Middle frontal gyrus (tissue), 1 donor: Measurements from ENCODE around the gene SERPINB6.
"Not testable (repeated sequence)": the region's sequence is repeated elsewhere in the genome, so short reads cannot be mapped to it uniquely, and the experiment has no call there.

Experiments used
- DNase-seq: peaks from one replicate; pipeline ENCODE4 v3.0.0-alpha.2; 2015; ENCODE audit warnings: low spot score; ENCODE audit errors: extremely low spot score

SERPINB6 gene

DNA sequence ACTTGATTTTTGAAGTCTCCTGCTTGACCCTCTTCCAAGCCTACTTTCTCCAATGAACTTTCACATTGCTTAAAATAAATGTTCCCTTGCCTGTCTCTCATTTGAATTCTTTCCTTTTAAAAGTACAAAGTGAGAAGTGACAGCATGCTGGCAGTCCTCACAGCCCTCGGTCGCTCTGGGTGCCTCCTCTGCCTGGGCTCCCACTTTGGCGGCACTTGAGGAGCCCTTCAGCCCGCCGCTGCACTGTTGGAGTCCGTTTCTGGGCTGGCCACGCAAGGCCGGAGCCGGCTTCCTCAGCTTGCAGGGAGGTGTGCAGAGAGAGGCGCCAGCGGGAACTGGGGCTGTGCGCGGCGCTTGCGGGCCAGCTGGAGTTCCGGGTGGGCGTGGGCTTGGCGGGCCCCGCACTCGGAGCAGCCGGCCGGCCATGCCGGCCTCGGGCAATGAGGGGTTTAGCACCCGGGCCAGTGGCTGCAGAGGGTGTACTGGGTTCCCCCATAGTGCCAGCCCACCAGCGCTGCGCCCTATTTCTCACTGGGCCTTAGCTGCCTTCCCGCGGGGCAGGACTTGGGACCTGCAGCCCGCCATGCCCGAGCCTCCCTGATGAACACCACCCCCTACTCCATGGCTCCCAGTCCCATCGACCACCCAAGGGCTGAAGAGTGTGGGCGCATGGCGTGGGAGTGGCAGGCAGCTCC lies 31.9 kb downstream of the SERPINB6 start:
- no peak for DNase-seq

DNA sequence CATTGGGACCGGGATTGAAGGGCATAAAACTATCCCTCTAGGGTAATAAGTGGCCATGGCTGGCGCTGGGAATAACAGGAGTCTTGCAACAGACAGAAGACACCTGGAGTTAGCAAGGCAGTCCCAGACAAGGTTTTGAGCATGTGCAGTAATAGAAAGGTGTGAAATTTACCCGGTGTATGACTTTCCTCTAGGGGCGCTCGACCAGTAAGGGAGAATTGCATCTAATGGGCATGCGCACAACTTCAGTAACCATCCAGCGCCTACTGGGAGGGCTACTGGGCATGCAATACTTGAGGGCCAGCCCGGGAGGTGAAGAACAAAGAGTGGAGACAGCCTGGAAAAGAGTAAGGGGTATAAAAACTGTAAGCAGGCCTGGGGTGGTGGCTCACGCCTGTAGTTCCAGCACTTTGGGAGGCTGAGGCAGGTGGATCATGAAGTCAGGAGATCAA lies 32.7 kb downstream of the SERPINB6 start:
- DNase-seq: no peak

DNA sequence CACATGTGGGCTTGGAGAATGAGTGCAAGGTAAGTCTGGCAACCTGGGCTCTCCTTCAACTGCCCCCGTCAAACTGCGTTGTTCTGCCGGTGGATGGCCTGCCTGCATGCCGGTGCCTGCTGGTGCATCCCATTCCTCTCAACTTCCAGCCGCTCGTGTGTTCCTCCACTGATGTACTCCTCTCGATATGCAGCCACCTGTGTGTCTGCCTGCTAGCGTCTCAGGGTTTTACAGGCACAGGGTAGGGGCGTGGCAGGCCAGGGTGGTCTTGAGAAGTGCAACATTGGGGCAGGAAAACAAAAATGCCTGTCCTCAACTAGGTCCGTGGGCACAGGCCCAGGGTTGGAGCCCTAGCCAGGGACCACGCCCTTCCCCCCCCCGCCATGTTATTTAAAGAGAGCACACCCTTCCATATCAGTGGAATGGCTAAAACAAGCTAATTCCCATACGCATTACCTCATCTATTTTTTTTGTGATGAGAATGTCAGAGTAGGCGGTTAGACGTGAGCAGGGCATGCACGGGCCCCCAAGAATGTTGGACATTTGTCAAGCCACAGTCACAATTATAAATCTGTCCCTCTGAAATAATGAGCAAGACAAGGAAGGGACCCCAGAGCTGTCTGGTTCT lies 33.2 kb downstream of the SERPINB6 start:
- no peak for DNase-seq

DNA sequence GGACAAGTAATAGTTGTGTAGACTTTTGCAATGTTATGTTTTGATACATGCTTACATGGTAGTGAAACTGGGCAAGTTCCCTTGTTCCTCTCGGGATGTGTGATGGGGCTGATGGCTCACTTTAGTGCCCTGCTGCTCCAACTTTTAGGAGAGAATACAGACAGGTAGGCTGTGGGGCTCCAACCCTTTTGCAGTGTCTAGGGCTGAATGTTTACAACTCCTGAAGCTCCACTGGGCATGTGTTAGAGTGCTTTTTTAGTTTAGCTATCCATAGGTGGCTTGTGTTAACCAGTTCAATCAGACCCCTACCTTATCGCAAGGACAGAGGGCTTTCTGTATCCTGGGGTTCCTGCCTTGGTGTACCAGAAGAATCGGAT lies 33.8 kb downstream of the SERPINB6 start:
- no peak for DNase-seq

DNA sequence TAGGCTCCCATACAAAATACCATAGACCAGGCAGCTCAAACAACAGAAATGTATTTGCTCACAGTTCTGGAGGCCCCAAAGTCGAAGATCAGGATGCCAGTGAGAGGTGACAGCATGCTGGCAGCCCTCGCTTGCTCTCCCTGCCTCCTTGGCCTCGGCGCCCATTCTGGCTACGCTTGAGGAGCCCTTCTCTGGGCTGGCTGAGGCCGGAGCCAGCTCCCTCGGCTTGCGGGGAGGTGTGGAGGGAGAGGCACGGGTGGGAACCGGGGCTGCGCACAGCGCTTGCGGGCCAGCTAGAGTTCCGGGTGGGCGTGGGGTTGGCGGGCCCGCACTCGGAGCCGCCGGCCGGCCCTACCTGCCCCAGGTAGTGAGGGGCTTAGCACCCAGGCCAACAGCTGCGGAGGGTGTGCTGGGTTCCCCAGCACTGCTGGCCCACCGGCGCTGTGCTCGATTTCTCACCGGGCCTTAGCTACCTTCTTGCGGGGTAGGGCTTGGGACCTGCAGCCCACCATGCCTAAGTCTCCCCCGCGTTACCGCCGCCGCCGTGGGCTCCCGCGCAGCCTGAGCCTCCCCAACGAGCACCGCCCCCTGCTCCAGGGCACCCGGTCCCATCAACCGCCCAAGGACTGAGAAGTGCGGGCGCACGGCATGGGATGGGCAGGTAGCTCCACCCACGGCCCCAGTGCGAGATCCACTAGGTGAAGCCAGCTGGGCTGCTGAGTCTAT lies 35.6 kb downstream of the SERPINB6 start:
- no peak for DNase-seq

DNA sequence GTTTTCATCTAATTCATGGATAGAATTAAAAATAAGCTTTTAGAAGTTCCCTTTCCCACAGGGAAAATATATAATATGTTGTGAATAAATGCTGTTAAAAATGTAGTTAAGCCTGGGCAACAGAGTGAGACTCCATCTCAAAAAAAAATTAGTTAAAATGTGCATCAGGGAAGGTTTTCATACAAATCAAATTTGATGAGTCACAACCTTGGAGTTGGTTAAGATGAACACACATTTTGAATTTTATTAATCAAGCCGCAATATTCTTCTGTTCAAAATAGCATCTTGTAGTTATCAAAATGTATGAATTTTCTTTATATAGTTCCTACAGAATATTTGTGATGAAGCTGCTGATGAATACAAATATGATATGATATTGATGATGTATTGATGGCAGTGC lies 37.3 kb downstream of the SERPINB6 start:
- DNase-seq: no peak

DNA sequence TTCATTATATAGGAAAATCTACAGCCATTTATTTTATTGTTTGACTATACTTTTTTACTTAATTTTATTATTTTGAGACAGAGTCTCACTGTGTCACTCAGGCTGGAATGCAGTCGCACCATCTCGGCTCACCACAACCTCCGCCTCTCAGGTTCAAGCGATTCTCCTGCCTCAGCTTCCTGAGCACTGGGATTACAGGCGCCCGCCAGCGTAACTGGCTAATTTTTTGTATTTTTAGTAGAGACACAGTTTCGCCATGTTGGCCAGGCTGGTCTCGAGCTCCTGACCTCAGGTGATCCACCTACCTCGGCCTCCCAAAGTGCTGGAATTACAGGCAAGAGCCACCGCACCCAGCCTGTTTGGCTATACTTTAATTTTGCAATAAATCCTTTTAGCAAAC lies 38.5 kb downstream of the SERPINB6 start:
- DNase-seq: not testable (repeated sequence)

DNA sequence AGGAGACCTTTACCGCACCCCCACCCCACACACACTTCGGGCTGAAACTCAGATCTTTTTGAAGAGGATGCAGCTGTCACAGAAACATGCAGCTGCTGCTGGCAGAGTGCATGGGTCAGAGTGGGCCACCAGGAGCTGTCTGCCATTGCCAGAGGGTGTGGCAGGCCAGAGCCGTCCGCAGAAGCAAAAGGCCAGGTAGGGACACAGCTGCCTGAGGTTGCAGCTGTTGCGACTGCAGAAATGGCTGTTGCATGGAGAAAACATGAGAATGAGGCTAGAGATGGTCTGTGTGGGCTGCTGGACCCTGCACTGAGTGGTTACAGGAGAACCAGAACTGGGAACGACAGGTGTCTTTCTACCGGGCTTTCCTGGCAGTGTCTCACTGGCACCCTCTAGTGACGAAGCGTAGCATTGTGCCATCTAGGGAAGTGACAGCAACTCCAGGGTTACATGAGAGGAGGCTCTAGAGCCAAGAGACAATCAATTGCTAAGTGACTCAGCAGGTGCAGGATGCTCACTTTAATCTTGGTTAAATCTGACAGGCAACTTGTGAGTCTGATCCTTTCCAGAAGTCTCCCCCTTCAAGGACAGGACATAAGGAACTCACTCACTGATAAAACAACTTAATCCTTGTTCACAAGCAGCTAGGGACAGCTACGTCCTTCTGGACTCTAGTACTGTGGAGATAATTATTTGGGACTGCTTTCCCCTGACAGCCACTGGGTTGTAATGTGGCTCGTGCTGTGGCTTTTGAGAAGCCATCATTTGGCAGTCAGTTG lies 39.2 kb downstream of the SERPINB6 start:
- peak; percentile 58 for DNase-seq

DNA sequence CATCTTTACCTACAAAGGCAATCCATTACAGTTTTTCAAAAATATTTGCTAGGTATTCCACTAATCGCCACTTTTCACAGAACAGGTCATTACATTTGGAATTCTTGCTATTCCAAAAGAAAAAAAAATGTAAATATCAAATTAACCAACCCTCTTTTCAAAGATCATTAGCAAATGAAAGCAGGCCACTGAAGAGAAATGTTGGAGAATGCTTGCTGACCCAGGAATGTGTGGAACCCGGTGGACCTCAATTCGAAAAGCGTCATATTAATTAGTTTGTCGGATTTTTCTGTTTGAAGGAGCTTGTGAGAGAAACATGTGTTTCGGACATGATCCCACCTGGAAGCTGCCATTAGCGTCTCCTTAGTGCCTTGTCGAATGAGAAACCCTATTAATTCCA lies 40.3 kb downstream of the SERPINB6 start:
- DNase-seq: no peak

DNA sequence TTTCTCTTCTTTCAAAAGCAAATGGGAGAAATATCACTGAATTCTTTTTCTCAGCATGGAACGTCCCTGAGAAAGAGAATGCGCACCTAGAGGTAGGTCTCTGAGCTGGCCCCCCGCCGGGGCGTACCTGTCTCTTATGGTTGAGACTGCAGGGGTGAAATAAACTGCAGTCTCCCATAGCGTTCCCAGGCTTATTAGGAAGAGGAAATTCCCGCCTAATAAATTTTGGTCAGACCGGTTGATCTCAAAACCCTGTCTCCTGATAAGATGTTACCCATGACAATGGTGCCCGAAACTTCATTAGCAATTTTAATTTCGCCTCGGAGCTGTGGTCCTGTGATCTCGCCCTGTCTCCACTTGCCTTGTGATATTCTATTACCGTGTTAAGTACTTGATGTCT lies 43.4 kb downstream of the SERPINB6 start:
- DNase-seq: not testable (repeated sequence)

DNA sequence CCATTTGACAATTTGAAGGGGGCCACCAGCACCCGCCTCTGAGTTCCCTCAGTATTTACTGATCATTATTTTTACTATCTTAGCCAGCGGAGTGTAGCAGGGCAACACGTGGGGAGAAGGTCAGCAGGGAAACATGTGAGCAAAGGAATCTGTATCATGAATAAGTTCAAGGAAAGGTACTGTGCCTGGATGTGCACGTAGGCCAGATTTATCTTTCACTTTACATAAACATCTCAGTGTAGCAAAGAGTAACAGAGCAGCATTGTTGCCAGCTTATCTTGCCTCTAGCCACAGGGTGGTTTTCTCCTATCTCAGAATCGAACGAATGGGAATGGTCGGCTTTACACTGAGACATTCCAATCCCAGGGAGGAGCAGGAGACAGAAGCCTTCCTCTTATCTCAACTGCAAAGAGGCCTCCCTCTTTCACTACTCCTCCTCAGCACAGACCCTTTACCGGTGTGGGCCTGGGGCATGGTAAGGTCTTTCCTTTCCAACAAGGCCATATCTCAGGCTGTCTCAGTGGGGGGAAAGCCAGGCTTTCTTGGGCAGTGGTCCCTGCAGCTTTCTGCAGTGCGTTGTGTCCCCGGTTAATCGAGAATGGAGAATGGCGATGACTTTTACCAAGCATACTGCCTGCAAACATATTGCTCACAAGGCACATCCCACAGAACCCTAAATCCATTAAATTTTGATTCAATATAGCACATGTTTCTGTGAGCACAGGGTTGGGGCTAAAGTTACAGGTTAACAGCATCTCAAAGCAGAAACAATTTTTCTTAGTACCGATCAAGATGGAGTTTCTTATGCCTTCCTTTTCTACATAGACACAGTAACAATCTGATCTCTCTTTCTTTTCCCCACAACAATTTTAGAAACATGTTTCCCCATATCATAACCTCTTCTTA lies 45.3 kb downstream of the SERPINB6 start:
- DNase-seq: not testable (repeated sequence)

DNA sequence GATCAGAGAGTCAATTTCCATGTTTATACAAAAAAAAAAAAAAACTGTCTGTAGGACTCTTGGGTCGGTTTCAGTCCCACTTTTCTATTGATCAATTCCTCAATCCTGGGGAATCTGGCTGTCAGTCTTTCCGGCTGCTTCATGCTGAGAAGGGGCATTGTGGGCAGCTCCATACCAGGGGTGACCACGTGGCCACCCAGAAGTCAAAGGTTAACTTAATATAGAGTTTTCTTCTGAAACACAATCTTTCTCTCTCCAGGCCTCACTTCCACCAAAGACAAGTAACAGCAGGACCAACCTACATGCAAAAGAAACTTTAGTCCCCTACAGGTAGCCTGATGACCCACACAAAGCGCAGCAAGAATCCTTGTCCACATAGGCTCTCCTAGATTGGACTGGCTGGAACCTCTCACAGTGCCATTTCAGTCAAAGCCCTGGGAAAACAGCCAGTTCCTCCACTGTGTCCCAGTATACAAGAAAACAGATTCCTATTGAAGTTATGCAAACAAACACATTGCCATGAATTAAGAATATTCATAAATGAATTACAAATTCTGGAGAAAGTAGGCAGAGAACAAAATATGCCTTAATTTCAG lies 49.7 kb downstream of the SERPINB6 start:
- no peak for DNase-seq

DNA sequence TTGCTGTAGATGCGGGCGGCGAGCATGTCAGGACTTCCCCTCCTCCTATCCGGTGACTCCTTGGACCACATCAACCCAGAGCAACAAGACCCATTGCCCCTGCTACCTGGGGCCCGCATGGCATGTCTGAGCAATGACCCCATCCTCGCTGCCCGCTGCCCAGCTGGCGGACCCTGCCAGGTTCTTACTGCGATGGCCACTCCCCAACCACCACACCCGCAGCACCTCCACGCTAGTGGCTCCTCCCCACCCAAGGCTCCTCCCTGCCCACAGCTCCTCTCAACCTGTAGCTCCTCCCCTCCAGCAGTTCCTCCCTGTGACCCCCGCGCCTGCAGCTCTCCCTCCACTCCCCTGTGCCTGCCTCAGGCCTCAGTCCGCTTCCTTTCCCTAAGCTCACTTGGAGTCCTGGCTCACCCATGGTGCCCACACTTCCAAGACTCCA lies 50.7 kb downstream of the SERPINB6 start:
- DNase-seq: no peak

DNA sequence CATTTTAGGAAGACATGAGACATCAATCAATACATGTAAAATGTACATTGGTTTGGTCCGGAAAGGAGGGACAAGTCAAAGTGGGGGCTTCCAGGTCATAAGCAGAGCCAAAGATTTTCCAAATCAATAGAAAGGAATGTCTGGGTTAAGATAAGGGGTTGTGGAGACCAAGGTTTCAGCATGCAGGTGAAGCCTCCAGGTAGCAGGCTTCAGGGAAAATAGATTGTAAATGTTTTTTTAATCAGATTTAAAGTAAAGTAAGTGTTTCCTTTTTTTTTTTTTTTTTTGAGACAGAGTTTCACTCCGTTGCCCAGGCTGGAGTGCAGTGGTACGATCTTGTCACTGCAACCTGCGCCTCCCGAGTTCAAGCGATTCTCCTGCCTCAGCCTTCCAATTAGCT lies 51.5 kb downstream of the SERPINB6 start:
- no peak for DNase-seq

DNA sequence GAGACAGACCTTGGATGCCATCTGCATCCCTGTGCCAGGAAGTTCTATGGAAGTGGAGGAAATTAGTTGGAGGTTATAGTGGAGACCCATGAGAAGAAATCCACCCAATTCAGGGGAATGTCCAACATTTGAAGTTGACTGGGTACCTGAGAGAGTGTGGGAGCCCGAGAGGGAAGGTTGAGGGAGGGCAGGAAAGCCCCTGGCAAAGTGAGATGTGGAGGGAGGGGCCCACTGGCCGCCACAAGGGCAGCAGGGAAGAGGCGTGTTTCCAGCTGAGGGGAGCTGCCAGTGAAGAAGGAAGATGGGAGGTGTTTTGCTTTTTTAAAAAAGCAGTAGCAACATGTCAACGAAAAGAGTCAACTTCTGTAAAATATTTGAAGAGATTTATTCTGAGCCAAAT lies 52.0 kb downstream of the SERPINB6 start:
- DNase-seq: no peak

DNA sequence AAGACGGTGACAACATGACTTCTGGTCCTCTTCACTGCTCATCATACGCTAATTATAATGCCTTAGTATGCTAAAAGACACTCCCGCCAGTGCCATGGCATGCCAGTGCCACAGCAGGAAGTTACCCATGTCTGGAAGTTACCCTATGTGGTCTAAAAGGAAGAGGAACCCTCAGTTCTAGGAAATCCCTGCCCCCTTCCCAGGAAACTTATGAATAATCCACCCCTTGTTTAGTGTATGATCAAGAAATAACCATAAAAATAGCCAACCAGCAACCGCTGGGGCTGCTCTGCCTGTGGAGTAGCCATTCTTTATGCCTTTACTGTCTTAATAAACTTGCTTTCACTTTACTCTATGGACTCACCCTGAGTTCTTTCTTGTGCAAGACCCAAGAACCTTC lies 52.4 kb downstream of the SERPINB6 start:
- DNase-seq: no peak

DNA sequence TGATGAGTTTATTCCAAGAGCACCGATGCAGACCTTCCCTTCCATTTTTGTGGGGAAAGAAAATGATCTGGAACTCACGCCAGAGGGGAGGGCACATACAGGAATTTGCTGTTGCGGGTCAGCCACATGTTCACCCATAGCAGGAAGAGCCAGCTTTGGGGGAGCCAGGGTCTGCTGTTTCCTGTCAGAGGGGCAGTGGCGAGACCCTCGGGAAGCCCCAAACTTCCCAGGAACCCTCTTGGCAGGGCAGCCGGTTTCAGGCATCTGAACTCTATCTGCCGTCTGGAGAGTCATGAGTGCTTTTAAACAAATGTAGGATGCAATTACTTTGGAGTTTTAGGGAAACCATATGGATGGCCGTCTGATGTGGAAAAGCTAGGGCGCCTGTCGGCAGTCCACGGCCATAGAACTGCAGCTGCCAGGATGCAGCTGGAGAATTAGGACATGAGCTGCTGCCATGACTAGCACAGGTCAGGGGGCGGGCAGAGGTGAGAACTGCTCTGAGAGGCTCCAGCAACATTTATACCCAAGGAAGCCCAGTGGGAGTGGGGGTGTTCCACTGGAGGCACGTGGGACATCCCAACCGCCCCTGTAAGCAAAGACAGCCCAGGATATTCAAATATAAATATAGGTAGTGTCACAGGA lies 53.4 kb downstream of the SERPINB6 start:
- no peak for DNase-seq

DNA sequence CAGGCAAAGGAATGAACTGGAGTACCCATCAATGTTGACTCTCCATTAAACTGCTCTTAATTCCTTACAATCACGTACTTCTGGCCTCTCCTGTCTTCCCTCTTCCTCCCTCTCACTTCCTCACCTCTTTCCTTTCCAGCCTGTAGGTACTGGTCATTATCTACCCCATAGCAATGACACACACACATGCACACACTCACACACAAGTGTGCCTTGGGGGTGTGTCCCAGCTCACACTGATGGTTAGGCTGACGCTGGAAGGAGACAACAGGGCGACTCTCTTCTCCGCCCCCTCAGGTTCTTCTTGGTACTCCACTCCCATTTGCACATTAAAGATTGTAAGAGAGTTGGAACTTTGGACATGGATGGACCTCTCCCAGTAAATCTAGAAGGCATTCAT lies 54.3 kb downstream of the SERPINB6 start:
- DNase-seq: no peak

DNA sequence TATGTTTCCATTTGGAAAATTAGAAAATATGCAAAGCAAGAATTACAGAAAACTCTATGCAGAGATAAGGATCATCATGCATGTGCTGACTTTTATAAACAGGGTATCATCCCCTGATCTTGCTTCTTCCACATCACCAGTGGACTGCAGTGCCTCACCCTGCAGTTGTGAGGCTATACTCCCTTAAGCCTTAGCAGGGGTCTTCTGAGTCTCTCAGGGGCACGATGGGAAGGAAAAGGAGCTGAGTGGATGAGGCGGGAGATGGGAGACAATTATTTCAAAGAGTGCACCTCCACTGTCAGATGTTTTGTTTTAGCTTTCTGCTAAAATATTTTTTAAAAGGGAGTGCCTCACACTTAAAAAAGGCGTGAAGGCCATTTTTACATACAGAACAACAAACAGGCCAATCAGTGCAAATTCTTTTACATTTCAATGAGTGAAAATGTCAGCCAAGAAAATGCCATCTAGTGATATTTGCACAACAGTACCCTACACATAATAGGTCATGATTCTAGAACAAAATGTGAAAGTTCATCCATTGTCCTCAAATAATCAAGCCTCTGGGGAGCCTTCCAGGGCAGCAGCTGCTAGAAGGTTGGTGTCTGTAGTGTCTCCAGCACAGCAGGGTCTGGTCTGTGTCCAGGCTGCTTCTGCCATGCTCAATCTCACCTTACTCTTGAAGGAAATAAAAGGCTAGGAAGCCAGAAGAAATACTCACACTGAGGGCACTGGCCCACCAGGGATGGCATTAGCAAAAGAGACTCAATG lies 55.0 kb downstream of the SERPINB6 start:
- no peak for DNase-seq
